Bone marrow (tissue), 2 donors: ENCODE results near the gene RGS7BP.
"Not testable (repeated sequence)": the region's sequence is repeated elsewhere in the genome, so short reads cannot be mapped to it uniquely, and the experiment has no call there.

Experiments
- DNase-seq, 2 donors: peaks; one replicate each; lab custom pipeline; 2025; lab: John Stamatoyannopoulos, UW

RGS7BP gene

GRCh38 chr5:64558641-64559040 is 52.8 kb downstream of the RGS7BP start:
- DNase-seq: not testable (repeated sequence)

- no peak for DNase-seq
Observed at GRCh38 chr5:64566310-64566916, 60.6 kb downstream of the RGS7BP start.

- no peak for DNase-seq
Observed at GRCh38 chr5:64569858-64570257, 64.0 kb downstream of the RGS7BP start.

GRCh38 chr5:64570395-64570996 is 64.7 kb downstream of the RGS7BP start:
- no peak for DNase-seq

- no peak for DNase-seq
Observed at GRCh38 chr5:64575561-64575960, 69.7 kb downstream of the RGS7BP start.

- no peak for DNase-seq
Observed at GRCh38 chr5:64576250-64576649, 70.4 kb downstream of the RGS7BP start.

- DNase-seq: no peak
Observed at GRCh38 chr5:64585646-64586045, 79.8 kb downstream of the RGS7BP start.

- DNase-seq: no peak
Observed at GRCh38 chr5:64587370-64587769, 81.6 kb downstream of the RGS7BP start.

GRCh38 chr5:64592730-64593341 is 87.0 kb downstream of the RGS7BP start:
- no peak for DNase-seq

GRCh38 chr5:64594025-64594424 is 88.2 kb downstream of the RGS7BP start:
- no peak for DNase-seq

- no peak for DNase-seq
Observed at GRCh38 chr5:64594601-64595000, 88.8 kb downstream of the RGS7BP start.

GRCh38 chr5:64595031-64595855 is 89.4 kb downstream of the RGS7BP start:
- DNase-seq: no peak

GRCh38 chr5:64599226-64599625 is 93.4 kb downstream of the RGS7BP start:
- no peak for DNase-seq

- no peak for DNase-seq
Observed at GRCh38 chr5:64603676-64604075, 97.9 kb downstream of the RGS7BP start.

GRCh38 chr5:64606926-64607325 is 101.1 kb downstream of the RGS7BP start:
- no peak for DNase-seq

- no peak for DNase-seq
Observed at GRCh38 chr5:64612344-64612961, 106.6 kb downstream of the RGS7BP start.

- DNase-seq: no peak
Observed at GRCh38 chr5:64615895-64616294, 110.1 kb downstream of the RGS7BP start.

GRCh38 chr5:64619609-64620008 is 113.8 kb downstream of the RGS7BP start:
- no peak for DNase-seq

GRCh38 chr5:64622991-64623390 is 117.2 kb downstream of the RGS7BP start:
- no peak for DNase-seq

- no peak for DNase-seq
Observed at GRCh38 chr5:64625678-64626077, 119.9 kb downstream of the RGS7BP start.

- DNase-seq: no peak
Observed at GRCh38 chr5:64628901-64629300, 123.1 kb downstream of the RGS7BP start.

GRCh38 chr5:64629841-64630240 is 124.0 kb downstream of the RGS7BP start:
- no peak for DNase-seq
